Measurements from ENCODE around the gene MESD. TPM values are rescaled to one million over a fixed set of nuclear protein-coding genes. Genes with fewer than 3 reads are reported as not detected.

MESD gene
- total and polyA plus RNA-seq, 9 of the 15 experiments (the other 6 are each of a cell fraction or from before 2014, with no cell fraction given), result 11.3 to 39.7 (median 22.8) TPM

DNA sequence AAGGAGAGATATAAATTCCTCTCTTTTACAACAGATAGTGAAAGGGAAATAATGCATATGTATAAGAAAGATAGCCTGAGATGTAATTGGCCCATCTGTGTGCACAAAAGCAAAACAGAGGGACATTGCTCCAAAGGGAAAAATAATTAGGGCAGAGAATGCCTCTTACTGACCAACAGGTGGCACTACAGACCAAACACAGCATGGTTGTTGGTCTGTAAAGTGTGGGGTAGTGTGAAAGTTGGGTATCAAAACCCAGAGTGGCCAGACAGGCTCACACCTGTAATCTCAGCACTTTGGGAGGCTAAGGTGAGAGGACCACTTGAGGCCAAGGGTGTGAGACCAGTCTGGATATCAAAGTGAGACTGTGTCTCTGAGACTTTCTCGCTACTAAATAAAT is 6.6 kb upstream of the MESD start (continued):
- no peak for TF ChIP-seq HNRNPK (IDR thresholded peaks at IDR 0.05; ENCODE audit: low read depth, low read length, poor library complexity, severe bottlenecking)
- no peak for TF ChIP-seq ZNF277 (CRISPR knock-in tag; IDR thresholded peaks at IDR 0.05; ENCODE audit: borderline replicate concordance)
- no peak for TF ChIP-seq ZNF354B (CRISPR knock-in tag; IDR thresholded peaks at IDR 0.05)
- no peak for TF ChIP-seq FOXK2 (conservative IDR thresholded peaks at IDR 0.05 in 1 of 2, IDR thresholded peaks at IDR 0.05 in 1 of 2; ENCODE audit: low read depth in 2 of 2)
- TF ChIP-seq PCBP1 (IDR thresholded peaks at IDR 0.05; ENCODE audit: low read depth, low read length, poor library complexity, severe bottlenecking), result no peak
- TF ChIP-seq MEIS2 (IDR thresholded peaks at IDR 0.05; ENCODE audit: partially characterized antibody), result no peak
- TF ChIP-seq ZKSCAN3 (CRISPR knock-in tag; IDR thresholded peaks at IDR 0.05), result no peak
- no peak for TF ChIP-seq MBD1 (CRISPR knock-in tag; IDR thresholded peaks at IDR 0.05)
- no peak for TF ChIP-seq CEBPZ (IDR thresholded peaks at IDR 0.05; ENCODE audit: borderline replicate concordance, low read depth, low read length)
- 0 out of 2 replicates have a peak, but pooled peaks have one; percentile 29 for TF ChIP-seq SMC3 (conservative IDR thresholded peaks at IDR 0.05; ENCODE audit: insufficient read depth, low read depth, low read length)
- TF ChIP-seq ZNF184 (CRISPR knock-in tag; IDR thresholded peaks at IDR 0.05), result no peak
- no peak for TF ChIP-seq ATF2 (CRISPR knock-in tag; IDR thresholded peaks at IDR 0.05)
- no peak for TF ChIP-seq ID3 (CRISPR knock-in tag; IDR thresholded peaks at IDR 0.05)
- no peak for TF ChIP-seq ID3 (tag; IDR thresholded peaks at IDR 0.05)
- no peak for TF ChIP-seq FOXP1 (CRISPR knock-in tag; IDR thresholded peaks at IDR 0.05)
- TF ChIP-seq SRSF7 (optimal IDR thresholded peaks at IDR 0.05; ENCODE audit: low read depth, low read length), result no peak
- no peak for TF ChIP-seq EZH2 (IDR thresholded peaks at IDR 0.05; ENCODE audit: borderline replicate concordance, low read depth, low read length)
- TF ChIP-seq, protein P1, sequence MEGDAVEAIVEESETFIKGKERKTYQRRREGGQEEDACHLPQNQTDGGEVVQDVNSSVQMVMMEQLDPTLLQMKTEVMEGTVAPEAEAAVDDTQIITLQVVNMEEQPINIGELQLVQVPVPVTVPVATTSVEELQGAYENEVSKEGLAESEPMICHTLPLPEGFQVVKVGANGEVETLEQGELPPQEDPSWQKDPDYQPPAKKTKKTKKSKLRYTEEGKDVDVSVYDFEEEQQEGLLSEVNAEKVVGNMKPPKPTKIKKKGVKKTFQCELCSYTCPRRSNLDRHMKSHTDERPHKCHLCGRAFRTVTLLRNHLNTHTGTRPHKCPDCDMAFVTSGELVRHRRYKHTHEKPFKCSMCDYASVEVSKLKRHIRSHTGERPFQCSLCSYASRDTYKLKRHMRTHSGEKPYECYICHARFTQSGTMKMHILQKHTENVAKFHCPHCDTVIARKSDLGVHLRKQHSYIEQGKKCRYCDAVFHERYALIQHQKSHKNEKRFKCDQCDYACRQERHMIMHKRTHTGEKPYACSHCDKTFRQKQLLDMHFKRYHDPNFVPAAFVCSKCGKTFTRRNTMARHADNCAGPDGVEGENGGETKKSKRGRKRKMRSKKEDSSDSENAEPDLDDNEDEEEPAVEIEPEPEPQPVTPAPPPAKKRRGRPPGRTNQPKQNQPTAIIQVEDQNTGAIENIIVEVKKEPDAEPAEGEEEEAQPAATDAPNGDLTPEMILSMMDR (IDR thresholded peaks at IDR 0.05 in 2 of 3, conservative IDR thresholded peaks at IDR 0.05 in 1 of 3; ENCODE audit: insufficient read depth in 2 of 3, low read depth in 1 of 3, low read length in 3 of 3), result peak; percentile 65 to 76 (median 75)
